Fibroblast of the aortic adventitia (primary cell): Measurements from ENCODE around the gene FOSL1. TPM values are rescaled to one million over a fixed set of nuclear protein-coding genes. Genes with fewer than 3 reads are reported as not detected.
A peak's percentile ranks its signal among the peaks of the same experiment; 100 is the strongest.

Experiments used
- DNase-seq: peaks from one replicate; pipeline ENCODE4 v3.0.0-alpha.2; 2010; ENCODE audit warnings: low read depth
- H3K4me3 ChIP-seq: 2 replicates; pipeline ENCODE4 v1.5.1; 2011; ENCODE audit warnings: low read depth, mild to moderate bottlenecking, control low read depth, low read length, moderate library complexity
- CTCF ChIP-seq: IDR thresholded peaks from 2 replicates; pipeline ENCODE4 v1.5.1; 2011; ENCODE audit warnings: mild to moderate bottlenecking, low read length, control low read depth, inconsistent platforms; ENCODE audit not compliant: insufficient read depth
- total RNA-seq: library from RNA; depleted of rRNA; stranded (reverse); fragments of >200 nt; gene quantifications from 2 replicates; pipeline ENCODE4 v1.2.3, GENCODE V29; 2012; ENCODE audit warnings: low replicate concordance

FOSL1 gene
- total RNA-seq, 1 donor = 73.9 TPM

GRCh38 chr11:65862941-65863888, 37.0 kb downstream of the FOSL1 start:
- TF ChIP-seq CTCF = no peak
- H3K4me3 ChIP-seq = no peak overlapping the region
- DNase-seq = no peak

GRCh38 chr11:65862191-65862735, 37.9 kb downstream of the FOSL1 start:
- H3K4me3 ChIP-seq = peak overlapping the region; percentile 93
- DNase-seq = no peak
- TF ChIP-seq CTCF = no peak

GRCh38 chr11:65861533-65862183, 38.5 kb downstream of the FOSL1 start:
- no peak for DNase-seq
- peak overlapping the region; percentile 93 for H3K4me3 ChIP-seq
- no peak for TF ChIP-seq CTCF

GRCh38 chr11:65861165-65861505, 39.1 kb downstream of the FOSL1 start:
- H3K4me3 ChIP-seq = peak overlapping the region; percentile 93
- DNase-seq = no peak
- TF ChIP-seq CTCF = no peak

- DNase-seq = peak; percentile 98
- peak; percentile 80 for TF ChIP-seq CTCF
Observed at GRCh38 chr11:65860278-65861164, 39.7 kb downstream of the FOSL1 start, which contains the start of gene MUS81. MUS81 (plus strand) TSS chr11:65860433; CDS start chr11:65860754, 321 bp downstream.

GRCh38 chr11:65859812-65860277, 40.3 kb downstream of the FOSL1 start:
- no peak for TF ChIP-seq CTCF
- no peak for DNase-seq
- peak overlapping the region; percentile 93 for H3K4me3 ChIP-seq

More at GRCh38 chr11:65860278-65861164, 39.7 kb downstream of the FOSL1 start, which contains the start of gene MUS81:
- peak within 1 kb of the TSS; percentile 93 for H3K4me3 ChIP-seq
